GM13977 (cell line): Measurements from ENCODE around the gene C3orf33.

ENCODE experiments used
- DNase-seq: peaks from one replicate; pipeline ENCODE4 v3.0.0; 2012; ENCODE audit warnings: low spot score
- CTCF ChIP-seq: IDR thresholded peaks from 2 replicates; pipeline ENCODE4 v1.5.1; 2012; ENCODE audit warnings: mild to moderate bottlenecking, control low read depth; ENCODE audit not compliant: insufficient read depth; ENCODE audit errors: extremely low read depth, missing control alignments
- in situ Hi-C: fragments of 300-500 bp; cut with MboI; formaldehyde crosslinking; loops from one replicate; pipeline ENCODE4 v1.12.0; 2022; ENCODE audit warnings: low sequenced_read_pairs, low pct_unique_long_range_greater_than_20kb, mixed read lengths, inconsistent platforms; ENCODE audit not compliant: unreplicated experiment

The C3orf33 gene

GRCh38 chr3:155737844-155738460 lies 68.1 kb downstream of the C3orf33 start:
- DNase-seq: no peak
- TF ChIP-seq CTCF: no peak
- in situ Hi-C loops: no loop called here

DNA sequence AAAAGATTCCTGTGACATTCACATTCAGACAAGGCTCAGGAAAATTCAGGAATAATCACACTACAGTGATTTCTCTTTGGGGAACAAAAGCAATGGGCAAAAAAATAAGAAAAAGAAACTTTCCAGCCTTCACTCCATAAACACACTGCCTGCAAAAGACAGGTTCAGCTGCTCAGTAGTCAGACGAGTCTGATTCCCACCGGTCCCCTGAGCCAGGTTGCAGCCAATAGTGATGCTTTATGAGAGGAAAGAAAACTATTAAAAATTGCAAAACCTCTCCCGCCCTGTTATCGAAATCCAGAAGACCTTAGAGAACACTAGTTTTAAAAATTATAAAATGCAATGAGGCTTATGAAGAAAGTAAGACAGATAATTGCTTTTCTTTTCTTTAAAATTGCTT lies 69.7 kb downstream of the C3orf33 start:
- in situ Hi-C loops: no loop called here
- no peak for DNase-seq
- no peak for TF ChIP-seq CTCF

DNA sequence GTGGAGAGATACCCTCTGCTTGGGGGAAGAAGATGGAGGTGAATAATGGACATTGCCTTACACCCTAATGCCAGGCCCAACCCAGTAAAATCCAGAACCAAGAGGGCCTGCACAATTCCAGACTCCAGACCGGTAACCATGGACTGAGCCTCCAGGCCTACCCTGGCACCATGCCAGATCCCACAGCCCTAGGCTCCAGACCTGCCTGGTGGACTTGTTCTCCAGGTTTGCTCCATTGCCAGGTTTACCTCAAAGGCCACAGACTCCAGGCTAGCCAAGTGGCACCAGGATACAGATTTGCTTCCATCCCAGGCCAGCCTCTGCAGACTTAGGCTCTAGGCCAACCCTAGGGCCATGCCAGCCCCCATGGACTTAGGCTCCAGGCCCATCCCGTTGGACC lies 75.2 kb downstream of the C3orf33 start:
- DNase-seq: no peak
- TF ChIP-seq CTCF: no peak
- in situ Hi-C loops: no loop called here

DNA sequence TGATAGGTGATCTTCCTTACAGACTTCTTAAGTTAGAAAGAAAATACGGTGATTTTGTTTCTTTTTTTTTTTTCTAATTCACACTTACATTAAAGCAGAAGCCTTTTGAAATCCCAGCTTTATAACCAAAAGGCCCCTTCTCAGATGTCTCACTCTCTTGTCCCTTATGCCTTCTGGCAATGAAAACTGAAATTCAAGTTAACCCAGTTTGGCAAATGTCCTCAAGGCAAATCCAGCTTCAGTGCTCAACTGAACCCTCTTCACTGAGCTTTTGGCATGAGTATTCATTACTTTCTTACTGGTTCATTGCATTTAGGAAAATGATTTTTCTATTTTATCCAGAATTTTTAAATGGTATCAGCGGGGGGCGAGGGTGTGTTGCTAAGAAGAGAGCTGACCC lies 78.2 kb downstream of the C3orf33 start:
- no peak for TF ChIP-seq CTCF
- in situ Hi-C loops: no loop called here
- DNase-seq: no peak

DNA sequence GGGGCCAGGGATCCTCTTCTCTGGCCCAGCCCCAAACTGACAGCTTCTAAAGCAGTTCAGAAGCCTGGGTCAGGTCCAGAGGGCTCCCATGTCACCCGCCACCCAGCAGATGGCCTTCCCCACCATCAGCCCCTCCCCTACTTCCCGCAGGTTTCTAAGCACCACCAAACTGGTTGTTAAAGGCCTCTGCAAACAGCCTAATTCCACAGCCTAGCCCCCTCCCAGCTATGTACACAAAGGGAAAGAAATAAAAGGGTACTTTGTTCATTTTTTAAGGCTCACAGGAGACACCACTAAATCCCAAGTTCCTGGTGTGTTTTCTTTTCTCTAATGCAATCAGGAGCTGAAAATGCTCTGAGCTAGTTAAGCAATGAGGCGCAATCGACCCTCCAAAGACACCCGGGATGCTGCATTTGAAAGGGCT lies 91.8 kb downstream of the C3orf33 start:
- no peak for DNase-seq
- TF ChIP-seq CTCF: no peak
- in situ Hi-C loops: no loop called here
